H1 (cell line): ENCODE results near the gene GCGR. TPM values are rescaled to one million over a fixed set of nuclear protein-coding genes. Genes with fewer than 3 reads are reported as not detected.

Experiments used
- CTCF ChIA-PET: fragments of 300-600 bp; sonication (Branson Sonifier 250); formaldehyde crosslinking; loops from one replicate; lab custom pipeline; 2021; ENCODE audit not compliant: partially characterized antibody; lab: Charles Lee
- POLR2A ChIA-PET: fragments of 300-600 bp; sonication (Branson Sonifier 250); formaldehyde crosslinking; loops from one replicate; lab custom pipeline; 2021; ENCODE audit warnings: inconsistent platforms; ENCODE audit not compliant: partially characterized antibody; lab: Charles Lee
- DNase-seq, 2 experiments: peaks; one replicate each; pipeline versions ENCODE4 v3.0.0 to v3.0.0-alpha.2; 2010 to 2022; ENCODE audit warnings: low spot score in 2 of 2, low read depth in 1 of 2, mixed read lengths in 1 of 2
- FAIRE-seq: peaks from 2 replicates; lab custom pipeline; 2011; peaks lifted over from hg19 to GRCh38; lab: Jason Lieb, UNC
- H2AFZ ChIP-seq: 2 replicates; pipeline ENCODE4 v1.8.1; 2012; ENCODE audit warnings: low read length, inconsistent platforms
- H2AK5ac ChIP-seq: 2 replicates; pipeline ENCODE4 v1.6.1; 2013; ENCODE audit warnings: low read depth, low read length
- H2BK120ac ChIP-seq: replicated peaks from 2 replicates; pipeline ENCODE3; 2013; ENCODE audit warnings: low read depth, low read length, inconsistent platforms
- H2BK12ac ChIP-seq: 2 replicates; pipeline ENCODE4 v1.6.1; 2013; ENCODE audit warnings: low read depth, low read length
- H2BK15ac ChIP-seq: 2 replicates; pipeline ENCODE4 v1.6.1; 2013; ENCODE audit warnings: low read length
- H2BK20ac ChIP-seq: 2 replicates; pipeline ENCODE4 v1.6.1; 2013; ENCODE audit warnings: low read length
- H2BK5ac ChIP-seq: 2 replicates; pipeline ENCODE4 v1.6.1; 2013; ENCODE audit warnings: low read depth, low read length
- H3K14ac ChIP-seq: 2 replicates; pipeline ENCODE4 v1.6.1; 2013; ENCODE audit warnings: inconsistent platforms; ENCODE audit not compliant: insufficient read length
- H3K18ac ChIP-seq: 2 replicates; pipeline ENCODE4 v1.6.1; 2013; ENCODE audit warnings: low read length; ENCODE audit errors: extremely low read depth
- H3K23ac ChIP-seq: 2 replicates; pipeline ENCODE4 v1.6.1; 2013; ENCODE audit warnings: inconsistent platforms; ENCODE audit not compliant: insufficient read length
- H3K23me2 ChIP-seq: 2 replicates; pipeline ENCODE4 v1.6.1; 2013; ENCODE audit warnings: low read depth, low read length
- H3K27ac ChIP-seq: 2 replicates; pipeline ENCODE4 v1.6.1; 2011; ENCODE audit warnings: low read depth, low read length, inconsistent platforms
- H3K27me3 ChIP-seq, 4 experiments: replicated peaks in 1 of 4; 1 replicate in 1 of 4; 2 replicates in 3 of 4; pipeline versions ENCODE4 v1.6.1 to v1.8.1; 2011 to 2013; ENCODE audit warnings: low read length in 3 of 4, mild to moderate bottlenecking in 3 of 4, inconsistent platforms in 2 of 4, mixed read lengths in 2 of 4, moderate library complexity in 1 of 4; ENCODE audit not compliant: control insufficient read depth in 3 of 4, insufficient read depth in 3 of 4; ENCODE audit errors: extremely low read depth in 1 of 4
- H3K36me3 ChIP-seq, 4 experiments: 2 replicates each; pipeline versions ENCODE4 v1.6.1 to v1.8.1; 2011 to 2013; ENCODE audit warnings: mild to moderate bottlenecking in 4 of 4, low read length in 3 of 4, moderate library complexity in 2 of 4, control low read depth in 1 of 4, inconsistent platforms in 1 of 4; ENCODE audit not compliant: insufficient read depth in 4 of 4, control insufficient read depth in 2 of 4
- H3K4ac ChIP-seq: replicated peaks from 2 replicates; pipeline ENCODE3; 2013; ENCODE audit warnings: low read length, low read depth, mixed read lengths, inconsistent platforms; ENCODE audit not compliant: insufficient read length
- H3K4me1 ChIP-seq, 4 experiments: replicated peaks in 1 of 4; 1 replicate in 1 of 4; 2 replicates in 3 of 4; pipeline versions ENCODE4 v1.6.1 to v1.8.1; 2011 to 2013; ENCODE audit warnings: low read length in 3 of 4, inconsistent platforms in 2 of 4, mixed read lengths in 1 of 4; ENCODE audit not compliant: insufficient read depth in 4 of 4, control insufficient read depth in 3 of 4
- H3K4me2 ChIP-seq, 2 experiments: 2 replicates each; pipeline versions ENCODE4 v1.6.1 to v1.8.1; 2011 to 2013; ENCODE audit warnings: low read depth in 2 of 2, low read length in 2 of 2, control low read depth in 1 of 2, inconsistent platforms in 1 of 2, mild to moderate bottlenecking in 1 of 2; ENCODE audit not compliant: insufficient read depth in 1 of 2
- H3K4me3 ChIP-seq, 4 experiments: fragments of 200-600, 300-600 bp in 1 of 4; sonication (generic), shearing (Covaris generic), sonication (Bioruptor Twin) in 1 of 4; 2 replicates each; pipeline versions ENCODE4 v1.5.1 to v1.8.1; 2011 to 2016; ENCODE audit warnings: low read length in 4 of 4, low read depth in 3 of 4, control low read depth in 2 of 4, inconsistent platforms in 2 of 4, mild to moderate bottlenecking in 2 of 4, mixed read lengths in 1 of 4, moderate library complexity in 1 of 4; ENCODE audit not compliant: insufficient read depth in 2 of 4; ENCODE audit errors: extremely low read depth in 1 of 4
- H3K56ac ChIP-seq: replicated peaks from 2 replicates; pipeline ENCODE3; 2013; ENCODE audit warnings: low read depth, mild to moderate bottlenecking, mixed read lengths, low read length, inconsistent platforms; ENCODE audit not compliant: insufficient read length
- H3K79me1 ChIP-seq: 2 replicates; pipeline ENCODE4 v1.6.1; 2013; ENCODE audit warnings: low read depth, low read length, control low read depth
- H3K79me2 ChIP-seq, 2 experiments: 2 replicates each; pipeline versions ENCODE4 v1.6.1 to v1.8.1; 2012 to 2013; ENCODE audit warnings: low read length in 2 of 2, mild to moderate bottlenecking in 2 of 2, inconsistent platforms in 1 of 2; ENCODE audit not compliant: insufficient read depth in 2 of 2, control insufficient read depth in 1 of 2
- H3K9ac ChIP-seq, 4 experiments: replicated peaks in 1 of 4; 1 replicate in 1 of 4; 2 replicates in 3 of 4; pipeline versions ENCODE4 v1.6.1 to v1.8.1; 2011 to 2013; ENCODE audit warnings: low read depth in 3 of 4, low read length in 3 of 4, control low read depth in 2 of 4, mild to moderate bottlenecking in 2 of 4, moderate library complexity in 2 of 4, inconsistent platforms in 1 of 4; ENCODE audit errors: extremely low read depth in 1 of 4
- H3K9me3 ChIP-seq, 2 experiments: 2 replicates each; pipeline versions ENCODE4 v1.6.1 to v1.8.1; 2012 to 2013; ENCODE audit warnings: mild to moderate bottlenecking in 2 of 2, moderate library complexity in 2 of 2, control low read depth in 1 of 2, inconsistent platforms in 1 of 2, low read depth in 1 of 2, low read length in 1 of 2, mixed read lengths in 1 of 2; ENCODE audit not compliant: insufficient read depth in 2 of 2
- H4K20me1 ChIP-seq, 2 experiments: replicated peaks in 1 of 2; 2 replicates each; pipeline versions ENCODE3 to v1.8.1; 2011 to 2013; ENCODE audit warnings: inconsistent platforms in 2 of 2, low read length in 2 of 2, mild to moderate bottlenecking in 1 of 2; ENCODE audit not compliant: insufficient read depth in 2 of 2, control insufficient read depth in 1 of 2
- H4K5ac ChIP-seq: 2 replicates; pipeline ENCODE4 v1.6.1; 2013; ENCODE audit warnings: low read length, low read depth, mixed read lengths, inconsistent platforms; ENCODE audit not compliant: insufficient read length
- H4K8ac ChIP-seq: 2 replicates; pipeline ENCODE4 v1.8.0; 2013; ENCODE audit warnings: mild to moderate bottlenecking, moderate library complexity, low read length, inconsistent platforms; ENCODE audit not compliant: insufficient read depth; ENCODE audit errors: extremely low read depth
- H4K91ac ChIP-seq: replicated peaks from 2 replicates; pipeline ENCODE3; 2013; ENCODE audit warnings: low read length, mixed read lengths, inconsistent platforms; ENCODE audit not compliant: insufficient read length
- BACH1 ChIP-seq: IDR thresholded peaks from 2 replicates; pipeline ENCODE4 v1.6.1; 2012; ENCODE audit warnings: low read length, improper control_type of control experiment
- BCL11A ChIP-seq, 2 experiments: IDR thresholded peaks; one replicate each; pipeline ENCODE4 v1.6.1; 2011; ENCODE audit warnings: low read depth in 2 of 2, low read length in 2 of 2, mild to moderate bottlenecking in 2 of 2
- CBX5 ChIP-seq: fragments of 300-800, 300-1000 bp; sonication (generic); IDR thresholded peaks from 2 replicates; pipeline ENCODE4 v1.7.1; 2016; ENCODE audit warnings: antibody characterized with exemption, low read length, low read depth
- CHD1 ChIP-seq: IDR thresholded peaks from 2 replicates; pipeline ENCODE4 v1.6.1; 2012; ENCODE audit warnings: low read depth, low read length, improper control_type of control experiment
- GABPA ChIP-seq: IDR thresholded peaks from 2 replicates; pipeline ENCODE4 v1.6.1; 2011; ENCODE audit warnings: mild to moderate bottlenecking, low read length, moderate library complexity, borderline replicate concordance; ENCODE audit not compliant: insufficient read depth
- HDAC2 ChIP-seq, 2 experiments: fragments of 300-600 bp in 1 of 2; sonication (generic) in 1 of 2; IDR thresholded peaks; 2 replicates each; pipeline ENCODE4 v1.6.1; 2011 to 2012; ENCODE audit warnings: low read depth in 2 of 2, low read length in 2 of 2, mild to moderate bottlenecking in 2 of 2, moderate library complexity in 2 of 2, borderline replicate concordance in 1 of 2, inconsistent platforms in 1 of 2
- NRF1 ChIP-seq: IDR thresholded peaks from 2 replicates; pipeline ENCODE4 v1.6.1; 2011; ENCODE audit warnings: mild to moderate bottlenecking, low read depth, low read length, improper control_type of control experiment
- PHF8 ChIP-seq: fragments of 200-600 bp; sonication (generic); conservative IDR thresholded peaks from 2 replicates; pipeline ENCODE4 v1.7.1; 2012; ENCODE audit warnings: low read depth, mild to moderate bottlenecking, inconsistent platforms, low read length, moderate library complexity
- POU5F1 ChIP-seq: IDR thresholded peaks from 2 replicates; pipeline ENCODE4 v1.6.1; 2011; ENCODE audit warnings: low read depth, mild to moderate bottlenecking, low read length, moderate library complexity
- SIN3A ChIP-seq, 2 experiments: IDR thresholded peaks in 1 of 2; conservative IDR thresholded peaks in 1 of 2; 2 replicates each; pipeline ENCODE4 v1.6.1; 2011 to 2012; ENCODE audit warnings: low read length in 2 of 2, improper control_type of control experiment in 1 of 2, low read depth in 1 of 2, mild to moderate bottlenecking in 1 of 2
- SRF ChIP-seq: IDR thresholded peaks from 2 replicates; pipeline ENCODE4 v1.6.1; 2011; ENCODE audit warnings: mild to moderate bottlenecking, low read depth, low read length, moderate library complexity
- SUZ12 ChIP-seq: fragments of 200-600 bp; sonication (generic); IDR thresholded peaks from 2 replicates; pipeline ENCODE4 v1.6.1; 2012; ENCODE audit warnings: mild to moderate bottlenecking, inconsistent platforms, low read length, moderate library complexity, mixed read lengths
- TAF1 ChIP-seq: IDR thresholded peaks from 2 replicates; pipeline ENCODE4 v1.6.1; 2011; ENCODE audit warnings: mild to moderate bottlenecking, low read depth, low read length
- TAF7 ChIP-seq: optimal IDR thresholded peaks from 2 replicates; pipeline ENCODE3; 2011; ENCODE audit warnings: low read depth, mild to moderate bottlenecking, inconsistent platforms, low read length, moderate library complexity, borderline replicate concordance
- WGBS, 2 experiments: shearing (Covaris generic) in 1 of 2; methylation state at CpG; one replicate each; pipeline versions ENCODE4 v1.1.6 to v1.1.7; 2013 to 2015; ENCODE audit warnings: low lambda C conversion rate in 2 of 2, mixed read lengths in 2 of 2, inconsistent platforms in 1 of 2, low coverage in 1 of 2, missing lambda C conversion rate in 1 of 2; ENCODE audit not compliant: insufficient replicate concordance in 2 of 2, insufficient coverage in 1 of 2, insufficient read length in 1 of 2; ENCODE audit errors: extremely low coverage in 1 of 2, missing lambda C conversion rate in 1 of 2; 5-methylcytosine and 5-hydroxymethylcytosine counted together
- polyA plus RNA-seq, 7 experiments: library from polyadenylated mRNA; depleted of rRNA in 3 of 7; stranded (reverse) in 5 of 7; unstranded in 2 of 7; fragments of >200 nt in 5 of 7; fragments of 200-250 nt in 2 of 7; gene quantifications; 1 replicate in 5 of 7; 2 replicates in 1 of 7; 4 replicates in 1 of 7; pipeline versions ENCODE4 v1.2.1 to v1.2.3, GENCODE V29; 2011 to 2013; ENCODE audit warnings: missing spikeins in 2 of 7, mixed read lengths in 2 of 7
- total RNA-seq: library from RNA; stranded (reverse); fragmentation: NEBNext Ultra II Directional; extraction: Animal tissue kit (Norgen Biotek cat#: 25700); gene quantifications from 2 replicates; pipeline ENCODE4 v1.2.1, GENCODE V29; 2021

Gene GCGR
- total and polyA plus RNA-seq, 2 of the 8 experiments (the other 6 are each of a cell fraction or from before 2014, with no cell fraction given): 0.44 to 0.56 TPM

DNA sequence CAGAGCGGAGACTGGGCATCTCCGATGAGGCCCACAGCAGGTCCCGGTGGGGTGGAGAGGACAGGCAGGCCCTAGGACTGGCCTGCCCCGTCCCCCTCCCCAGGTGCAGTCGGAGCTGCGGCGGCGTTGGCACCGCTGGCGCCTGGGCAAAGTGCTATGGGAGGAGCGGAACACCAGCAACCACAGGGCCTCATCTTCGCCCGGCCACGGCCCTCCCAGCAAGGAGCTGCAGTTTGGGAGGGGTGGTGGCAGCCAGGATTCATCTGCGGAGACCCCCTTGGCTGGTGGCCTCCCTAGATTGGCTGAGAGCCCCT lies 9.4 kb downstream of the GCGR start:
- Histone ChIP-seq H3K14ac (no peak overlapping the region), H2AK5ac (no peak overlapping the region), H2BK15ac (no peak overlapping the region), H3K4ac (no peak overlapping the region), H4K5ac (no peak overlapping the region), H3K27me3 (peaks cover 0 to 2% (median 0%) of the 10 kb centered on the region in 4 experiments; a peak in 1 of 7 replicates), H3K4me1 (no peaks in the 10 kb centered on the region; a peak in 1 of 7 replicates), H2BK120ac (no peak overlapping the region), H3K18ac (no peak overlapping the region), H3K79me2 (no peaks in the 10 kb centered on the region), H2AFZ (no peak overlapping the region), H3K23ac (no peak overlapping the region), H3K79me1 (no peaks in the 10 kb centered on the region), H2BK20ac (no peak overlapping the region), H3K56ac (no peak overlapping the region), H3K36me3 (no peaks in the 10 kb centered on the region), H3K9me3 (no peaks in the 10 kb centered on the region), H4K20me1 (peaks cover 0 to 2% of the 10 kb centered on the region in 2 experiments), H3K23me2 (no peaks in the 10 kb centered on the region), H2BK12ac (no peak overlapping the region), H4K8ac (no peak overlapping the region), H3K9ac (no peak overlapping the region), H3K4me2 (no peak overlapping the region), H3K27ac (no peak overlapping the region), H3K4me3 (no peak overlapping the region), H4K91ac (no peak overlapping the region), H2BK5ac (no peak overlapping the region)
- ChIA-PET CTCF (interaction anchor here (1.2 to 2.8 kb wide), 4 partner anchors 9 to 56 kb away, joined by 3 to 9 read pairs (median 5); no protein-coding TSS in a partner anchor), POLR2A (interaction anchor here (0.7 to 1.1 kb wide), 2 partner anchors 16 to 21 kb away, joined by 3 to 5 read pairs; no protein-coding TSS in a partner anchor)
- FAIRE-seq (no peak), DNase-seq (no peak)
- WGBS, 2 experiments: 94% methylated on average over 15 of the region's 15 CpGs; no CpG with 5 or more reads in 1 of the 2 experiments
- TF ChIP-seq POU5F1: no peak
- no peak for TF ChIP-seq HDAC2 (IDR thresholded peaks at IDR 0.05; ENCODE audit: borderline replicate concordance in 1 of 2, low read depth in 2 of 2, low read length in 2 of 2)
- TF ChIP-seq GABPA: no peak
- no peak for TF ChIP-seq PHF8
- no peak for TF ChIP-seq SUZ12
- no peak for TF ChIP-seq BACH1
- no peak for TF ChIP-seq TAF1
- TF ChIP-seq SIN3A (conservative IDR thresholded peaks at IDR 0.05 in 1 of 2, IDR thresholded peaks at IDR 0.05 in 1 of 2; ENCODE audit: low read depth in 1 of 2, low read length in 2 of 2): no peak
- no peak for TF ChIP-seq NRF1
- no peak for TF ChIP-seq SRF
- TF ChIP-seq CBX5: no peak
- no peak for TF ChIP-seq BCL11A (IDR thresholded peaks at IDR 0.05; ENCODE audit: low read depth in 2 of 2, low read length in 2 of 2)
- TF ChIP-seq TAF7: no peak
- no peak for TF ChIP-seq CHD1
